Stimulated activated CD8-positive, alpha-beta memory T cell treated with anti-CD3 and anti-CD28 coated beads, Interleukin-7, amount 100 ng/mL, for 4 hours (primary cell): ENCODE measurements around the gene EPHB1.
"Not testable (repeated sequence)": the region's sequence is repeated elsewhere in the genome, so short reads cannot be mapped to it uniquely, and the experiment has no call there.

Experiments used
- DNase-seq, 2 donors: peaks; one replicate each; pipeline ENCODE4 v3.0.0-alpha.2; 2020; ENCODE audit warnings: low read depth in 2 of 2

Gene EPHB1

GRCh38 chr3:134949150-134949549 is 154.1 kb downstream of the EPHB1 start:
- DNase-seq: no peak

DNA sequence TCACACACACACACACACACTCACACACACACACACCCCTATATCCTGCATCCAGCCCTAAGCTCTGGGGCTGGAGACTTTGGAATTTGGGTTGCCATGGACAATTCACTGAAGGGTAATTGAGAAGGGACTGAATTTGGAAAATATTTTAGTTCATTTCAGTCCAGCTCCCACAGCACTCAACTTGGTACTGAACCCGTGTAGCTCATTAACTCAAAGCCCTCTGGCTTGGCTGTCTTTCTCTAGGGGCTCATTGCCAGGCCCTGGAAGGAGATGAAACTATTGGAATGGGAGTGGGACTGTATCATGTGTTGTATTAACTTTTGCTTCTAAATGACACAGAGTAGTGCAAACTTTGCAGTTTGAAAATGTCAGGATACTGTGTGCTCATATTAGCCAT is 157.3 kb downstream of the EPHB1 start:
- no peak for DNase-seq

DNA sequence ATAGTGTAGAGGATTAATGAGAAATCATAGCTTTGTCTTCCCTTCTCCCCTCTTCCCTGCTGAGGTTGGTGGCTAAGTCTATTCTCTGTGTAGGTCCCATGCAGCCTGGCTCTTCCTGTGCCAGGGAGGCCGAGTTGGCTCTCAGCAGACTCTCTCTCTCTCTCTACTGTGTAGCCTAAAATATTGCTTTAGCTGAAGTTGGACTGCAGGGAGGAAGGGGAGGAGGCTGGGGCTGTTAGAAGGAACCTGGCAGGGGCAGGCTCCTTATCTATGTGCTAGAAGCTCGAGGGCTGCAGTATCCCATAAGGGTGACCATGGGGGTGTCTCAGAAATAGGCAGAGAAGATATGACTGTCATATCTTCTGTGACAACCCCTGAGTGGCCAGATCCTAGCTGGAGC is 160.8 kb downstream of the EPHB1 start:
- no peak for DNase-seq

DNA sequence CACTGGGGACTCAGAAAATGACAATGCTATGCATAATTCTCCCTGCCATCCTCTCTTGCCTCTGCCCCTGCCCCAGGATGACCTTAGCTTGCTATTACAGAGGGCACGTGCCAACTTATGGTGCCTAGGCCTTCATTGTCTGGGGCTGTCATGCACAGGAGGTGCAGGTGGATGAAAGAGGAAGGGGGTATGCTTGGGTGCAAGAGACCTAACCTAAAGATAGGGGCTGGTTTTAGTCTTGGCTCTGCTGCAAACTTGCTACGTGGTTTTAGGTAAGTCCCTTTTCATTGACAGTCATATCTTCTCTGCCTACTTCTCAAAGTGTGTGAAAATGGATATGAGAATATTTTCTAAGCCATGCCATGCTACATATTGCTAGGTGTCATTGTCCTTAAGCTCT is 161.3 kb downstream of the EPHB1 start:
- no peak for DNase-seq

DNA sequence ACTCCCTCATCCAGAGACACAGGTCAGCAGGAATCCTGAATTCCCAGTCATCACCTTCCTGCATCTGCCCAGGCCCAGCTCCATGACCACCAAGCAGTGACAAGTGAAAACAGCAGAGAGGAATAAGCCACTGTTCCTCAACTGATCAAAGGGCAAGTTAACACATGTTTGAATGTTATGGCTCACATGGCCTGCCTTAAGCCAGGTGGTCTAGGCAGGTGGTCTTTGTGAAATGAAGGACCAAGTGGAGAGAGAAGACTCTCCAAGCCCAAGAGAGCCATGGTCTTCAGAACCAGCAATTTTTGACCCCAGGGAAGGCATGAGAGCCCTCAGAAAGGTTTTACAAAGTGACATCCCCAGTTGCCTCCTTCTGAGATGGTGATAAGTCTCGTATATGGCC is 161.8 kb downstream of the EPHB1 start:
- DNase-seq: no peak

DNA sequence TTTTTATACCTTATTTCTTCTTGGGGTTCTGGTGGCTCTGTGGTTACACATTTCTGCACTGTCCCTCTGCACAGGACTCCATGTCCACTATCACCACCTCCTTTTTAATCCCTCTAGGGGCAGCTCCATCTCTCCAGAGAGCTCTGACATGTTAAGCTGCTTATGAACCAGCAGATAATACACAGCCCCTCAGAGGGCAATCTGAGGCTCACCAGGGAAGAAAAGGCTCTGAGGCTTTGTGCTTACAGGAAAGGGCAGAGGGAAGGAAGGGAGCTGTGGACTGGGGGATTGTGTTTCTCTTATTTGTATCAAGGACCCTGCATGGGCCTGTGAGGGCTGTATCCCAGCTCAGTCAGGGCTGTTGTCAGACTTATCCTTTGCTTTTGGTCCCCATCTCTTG is 164.5 kb downstream of the EPHB1 start:
- no peak for DNase-seq

- no peak for DNase-seq
Observed at GRCh38 chr3:134964226-134964625, 169.2 kb downstream of the EPHB1 start.

DNA sequence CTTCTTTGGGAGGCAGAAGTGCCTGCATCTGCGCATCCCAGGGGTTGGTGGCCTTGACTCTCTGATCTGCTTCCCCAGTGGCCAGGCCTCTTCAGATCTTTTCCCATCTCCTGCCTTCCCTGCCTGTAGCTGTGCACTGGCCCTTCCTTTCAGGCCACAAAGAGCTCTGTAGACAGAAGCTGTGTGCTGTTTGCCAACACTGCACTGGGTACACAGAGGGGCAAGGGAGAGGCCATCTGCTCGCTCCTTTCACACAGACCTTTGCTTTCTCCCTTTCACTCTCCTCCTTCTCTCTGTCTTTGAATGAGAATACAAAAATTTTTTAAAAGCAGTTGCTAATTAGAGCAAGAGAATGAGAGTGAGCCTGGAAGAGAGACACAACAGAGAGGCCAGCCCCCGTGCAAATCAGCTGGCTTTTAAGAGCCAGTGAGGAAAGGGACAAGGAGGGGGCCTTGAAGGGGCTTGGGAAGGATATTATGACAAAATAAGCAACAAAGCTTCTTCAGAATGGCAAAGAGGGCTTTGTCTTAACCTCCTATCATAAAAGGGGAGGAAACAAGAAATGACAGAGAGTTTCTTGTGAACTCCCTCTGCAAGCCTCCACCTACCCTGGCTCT is 170.9 kb downstream of the EPHB1 start:
- no peak for DNase-seq

DNA sequence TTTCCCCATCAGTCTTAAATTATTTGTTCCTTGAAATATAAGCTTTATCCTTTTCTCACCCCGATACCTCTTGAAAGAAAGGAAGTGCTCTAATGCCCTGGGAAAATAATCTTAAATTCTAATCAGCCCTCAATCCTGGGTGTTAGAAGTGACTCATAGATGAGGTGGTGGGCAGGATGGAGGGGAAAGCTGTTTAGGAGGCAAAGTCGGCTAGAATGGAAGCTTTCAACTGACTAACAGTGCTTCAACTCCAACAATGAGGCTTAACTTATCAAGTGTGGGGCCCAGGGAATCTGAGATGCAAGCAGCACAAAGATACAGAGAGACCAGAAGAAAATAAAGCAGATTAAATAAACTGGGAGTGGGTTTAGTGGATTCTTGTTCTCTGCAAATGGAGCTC is 175.8 kb downstream of the EPHB1 start:
- DNase-seq: no peak

DNA sequence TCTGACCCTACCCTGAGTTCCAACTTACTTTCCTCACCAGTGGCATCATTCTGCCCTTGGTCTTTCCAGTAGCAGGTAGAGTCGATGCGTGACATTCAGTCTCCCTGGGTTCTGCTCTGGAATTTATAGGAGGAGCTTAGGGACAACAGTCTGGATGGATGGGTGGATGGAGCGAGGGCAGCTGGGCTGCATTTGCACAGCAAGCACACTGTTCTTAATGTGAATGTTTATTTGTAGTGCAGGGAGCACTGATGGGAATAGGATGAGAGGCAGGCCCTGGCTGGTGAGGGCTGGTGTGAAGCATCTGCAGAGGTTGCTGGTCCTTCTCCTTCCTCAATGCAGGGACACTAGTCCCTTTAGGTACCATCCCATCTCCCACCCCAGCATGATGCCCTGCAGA is 176.2 kb downstream of the EPHB1 start:
- no peak for DNase-seq

DNA sequence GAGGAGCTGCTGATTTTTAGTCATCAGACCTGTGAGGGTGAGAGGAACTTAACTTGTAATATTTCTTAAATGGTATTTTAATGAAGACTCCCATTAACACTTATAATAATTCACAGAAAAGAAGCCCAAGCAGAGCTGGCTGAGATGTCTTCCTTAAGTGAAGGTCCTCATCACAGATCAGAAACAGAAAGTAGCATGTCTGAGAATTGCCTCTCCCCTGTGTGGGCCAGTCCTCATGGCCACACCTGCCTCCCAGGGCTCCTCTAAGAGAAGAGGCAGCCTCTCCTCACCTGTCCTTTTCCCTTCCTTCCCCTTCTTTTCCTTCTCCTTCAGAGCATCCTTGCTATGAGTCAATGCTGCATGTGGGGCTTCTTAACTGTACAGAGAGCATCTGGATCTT is 176.8 kb downstream of the EPHB1 start:
- DNase-seq: not testable (repeated sequence)

DNA sequence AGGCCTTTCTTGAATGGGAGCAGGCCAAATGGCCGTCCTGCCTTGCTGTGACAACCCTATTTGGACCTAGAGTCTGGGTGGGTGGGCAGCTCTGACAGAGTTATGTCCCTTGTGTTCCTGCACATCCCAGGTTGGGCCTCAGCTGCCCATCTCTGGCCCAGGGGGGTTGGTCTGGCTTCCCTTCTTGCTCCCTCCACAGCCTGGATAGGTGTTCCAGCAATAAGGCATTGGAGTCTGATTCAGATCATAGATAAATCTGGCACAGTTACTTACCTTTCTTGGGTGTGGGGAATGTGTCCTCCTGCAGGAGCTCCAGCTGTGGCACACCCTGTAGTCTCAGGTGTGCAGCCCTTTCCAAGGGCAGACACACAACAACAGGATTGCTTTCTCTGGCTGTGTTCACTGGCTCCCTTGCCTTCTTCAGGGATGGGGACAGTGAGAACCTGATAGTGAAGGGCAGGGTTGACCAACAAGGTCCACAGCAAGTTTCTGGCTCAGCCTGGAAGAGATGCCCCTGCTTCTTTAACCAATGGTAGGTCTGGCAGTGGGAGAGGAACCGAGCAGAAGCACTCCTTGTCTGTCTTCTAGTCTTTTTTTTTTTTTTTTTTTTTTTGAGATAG is 177.9 kb downstream of the EPHB1 start:
- DNase-seq: no peak

- DNase-seq: no peak
Observed at GRCh38 chr3:134974624-134975023, 179.6 kb downstream of the EPHB1 start.

DNA sequence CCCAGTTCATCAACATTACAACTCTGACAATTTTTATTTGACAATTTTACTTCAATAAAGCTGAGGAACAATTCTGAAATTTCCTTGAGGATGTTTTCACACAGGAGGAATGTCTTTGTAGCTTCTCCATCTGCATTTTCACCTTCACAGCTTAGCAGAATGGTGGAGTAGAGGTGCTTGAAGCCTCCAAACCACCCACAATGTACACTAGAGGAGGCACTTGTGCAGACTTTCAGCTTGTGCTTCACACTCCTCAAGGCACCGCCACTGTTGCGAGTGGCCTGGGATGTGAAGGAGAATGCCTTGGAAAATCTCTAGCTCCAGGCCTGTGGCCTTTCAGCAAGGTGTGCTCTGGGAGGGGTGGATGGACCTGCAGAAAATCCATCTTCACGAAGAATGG is 181.9 kb downstream of the EPHB1 start:
- DNase-seq: no peak

DNA sequence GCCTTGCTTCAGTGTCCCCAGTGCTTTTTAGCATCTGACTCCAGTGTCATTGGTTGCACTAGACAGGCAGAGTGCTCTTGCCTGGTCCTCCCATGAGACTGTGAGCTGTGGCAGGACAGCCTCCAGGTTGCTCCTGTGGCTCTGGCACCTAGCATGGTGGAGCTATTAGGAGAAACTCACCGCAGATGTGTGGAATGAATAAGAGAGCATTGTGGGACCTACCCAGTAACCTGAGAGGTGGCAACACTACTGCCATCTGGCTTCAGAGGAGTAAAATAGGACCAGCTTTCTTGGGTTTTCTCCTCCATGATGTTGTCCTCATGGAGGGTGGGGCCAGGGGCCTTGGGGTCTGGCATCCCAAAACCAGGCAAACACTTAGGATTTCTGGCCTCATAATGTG is 183.6 kb downstream of the EPHB1 start:
- no peak for DNase-seq

- DNase-seq: no peak
Observed at GRCh38 chr3:134985864-134986715, 191.0 kb downstream of the EPHB1 start.

- no peak for DNase-seq
Observed at GRCh38 chr3:134988666-134989065, 193.6 kb downstream of the EPHB1 start.

DNA sequence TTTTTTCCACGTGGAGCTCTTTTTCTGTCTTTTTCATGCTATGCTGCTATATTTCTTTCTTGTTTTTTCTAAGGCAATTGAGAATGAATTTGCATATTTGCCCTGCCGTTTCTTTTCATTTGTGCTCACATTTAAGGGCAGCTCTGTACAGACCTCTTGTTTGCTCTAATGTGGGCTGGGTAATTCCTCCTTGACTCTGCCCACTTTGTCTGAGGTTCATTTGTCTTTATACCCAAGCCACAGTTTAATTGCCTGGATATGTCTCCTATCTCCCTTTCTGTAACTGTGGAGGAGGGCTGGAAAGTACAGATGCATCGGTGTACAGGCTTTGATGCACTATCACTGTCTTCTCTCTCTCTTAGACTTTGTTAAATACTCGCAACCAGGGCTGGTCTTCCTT is 195.9 kb downstream of the EPHB1 start:
- DNase-seq: no peak

DNA sequence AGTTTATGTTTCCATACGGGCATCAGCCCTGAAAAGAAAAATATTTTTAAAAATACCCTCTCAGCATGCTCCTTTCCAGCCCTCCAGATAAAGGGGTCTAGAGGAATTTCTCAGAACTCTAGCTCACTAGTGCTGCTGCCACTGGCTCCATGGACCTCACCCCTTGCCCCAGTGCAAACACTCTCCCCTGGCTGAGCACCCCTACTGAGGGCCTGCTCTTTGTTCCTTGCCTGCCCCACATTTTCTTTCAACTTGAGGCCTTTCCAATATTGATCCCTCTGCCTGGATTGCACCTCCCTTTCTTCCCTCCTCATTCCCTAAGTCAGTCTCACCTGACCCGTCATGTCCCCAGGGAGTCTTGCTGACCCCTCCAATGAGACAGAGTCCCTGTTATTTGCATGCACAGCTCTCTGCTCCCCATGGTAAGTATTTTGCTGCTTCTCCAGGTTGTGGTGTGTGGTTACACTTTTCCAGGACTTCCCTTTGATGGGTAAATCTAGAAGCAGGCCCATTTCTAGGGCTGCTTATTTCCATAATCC is 196.5 kb downstream of the EPHB1 start:
- no peak for DNase-seq

DNA sequence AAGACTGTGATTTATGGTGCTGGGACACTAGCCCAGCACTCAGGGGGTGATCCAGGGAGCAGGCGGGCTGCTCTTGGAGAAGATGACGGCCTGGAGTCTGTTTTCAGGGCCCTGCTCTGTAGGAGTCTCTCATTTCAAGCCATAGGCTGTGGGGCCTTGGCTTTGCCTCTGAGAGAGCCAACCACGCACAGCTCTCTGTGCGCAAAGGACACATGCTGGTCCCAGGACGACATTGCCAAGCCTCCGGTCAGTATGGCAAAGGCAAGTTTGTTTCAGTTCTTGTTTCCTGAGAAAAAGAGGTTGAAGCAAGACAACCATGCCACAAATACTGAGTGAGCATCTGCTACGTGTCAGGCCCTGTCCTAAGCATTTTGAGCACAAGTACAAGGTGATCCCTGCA is 197.1 kb downstream of the EPHB1 start:
- DNase-seq: no peak

GRCh38 chr3:134992586-134992985 is 197.5 kb downstream of the EPHB1 start:
- DNase-seq: no peak

DNA sequence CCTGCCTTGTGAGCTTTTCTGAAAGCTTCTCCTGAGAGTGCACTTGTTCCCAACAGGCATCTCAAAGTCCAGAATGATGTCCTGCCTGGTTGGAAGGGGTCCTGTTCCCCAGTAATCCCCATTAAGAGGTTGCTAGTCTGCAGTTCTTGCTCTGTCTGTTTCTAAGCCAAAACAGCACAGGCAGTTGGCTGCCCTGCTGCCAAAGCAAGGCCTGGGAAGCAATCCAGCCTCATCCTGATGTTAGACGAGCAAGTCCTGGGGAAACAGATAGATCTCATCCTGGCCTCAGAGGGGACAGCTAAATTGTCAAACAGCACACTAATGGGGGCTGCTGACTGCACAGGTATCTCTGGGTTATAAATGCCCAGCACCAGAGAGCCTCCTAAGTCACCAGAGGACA is 198.0 kb downstream of the EPHB1 start:
- no peak for DNase-seq

GRCh38 chr3:134998158-134998557 is 203.1 kb downstream of the EPHB1 start:
- no peak for DNase-seq
